SK-N-SH (cell line): ENCODE results near the gene KLK5. TPM values are rescaled to one million over a fixed set of nuclear protein-coding genes. Genes with fewer than 3 reads are reported as not detected.

ENCODE experiments used
- CTCF ChIA-PET: fragments of 300-600, 350-600 bp; formaldehyde crosslinking; extraction: SDS; loops from one replicate; lab custom pipeline; 2021; lab: Yijun Ruan, JAX
- POLR2A ChIA-PET: fragments of 350-600 bp; sonication (Branson Sonifier 250); formaldehyde crosslinking; extraction: SDS; loops from one replicate; lab custom pipeline; 2020; ENCODE audit warnings: antibody characterized with exemption, inconsistent platforms; lab: Yijun Ruan, JAX
- DNase-seq: peaks from one replicate; pipeline ENCODE4 v3.0.0; 2012
- H2AFZ ChIP-seq: fragments of 200-600 bp; sonication (generic); 2 replicates; pipeline ENCODE4 v1.8.1; 2016; ENCODE audit warnings: antibody characterized with exemption, mild to moderate bottlenecking, low read depth
- H3F3A ChIP-seq: fragments of 200-600 bp; sonication (generic); replicated peaks from 2 replicates; pipeline ENCODE3; 2016; ENCODE audit warnings: antibody characterized with exemption, mild to moderate bottlenecking; ENCODE audit not compliant: insufficient read depth
- H3K27ac ChIP-seq, 2 experiments: fragments of 200-500 bp in 1 of 2; fragments of 200-600 bp in 1 of 2; sonication (Bioruptor generic) in 1 of 2; sonication (generic), shearing (Covaris generic) in 1 of 2; 2 replicates each; pipeline versions ENCODE4 v1.5.1 to v1.6.1; 2014 to 2016; ENCODE audit warnings: low read depth in 2 of 2, inconsistent platforms in 1 of 2, low read length in 1 of 2, mild to moderate bottlenecking in 1 of 2, mixed read lengths in 1 of 2
- H3K27me3 ChIP-seq: fragments of 200-600 bp; sonication (generic), shearing (Covaris generic); 2 replicates; pipeline ENCODE4 v1.6.1; 2016; ENCODE audit warnings: mixed run types; ENCODE audit not compliant: insufficient read depth
- H3K36me3 ChIP-seq, 2 experiments: fragments of 200-500 bp in 1 of 2; fragments of 200-600 bp in 1 of 2; sonication (Bioruptor generic) in 1 of 2; sonication (generic) in 1 of 2; replicated peaks in 1 of 2; 2 replicates each; pipeline versions ENCODE3 to v1.5.1; 2014 to 2016; ENCODE audit warnings: low read length in 1 of 2, mild to moderate bottlenecking in 1 of 2; ENCODE audit not compliant: insufficient read depth in 2 of 2, control insufficient read depth in 1 of 2
- H3K4me1 ChIP-seq, 2 experiments: fragments of 200-500 bp in 1 of 2; fragments of 200-600 bp in 1 of 2; sonication (Bioruptor generic) in 1 of 2; sonication (generic), shearing (Covaris generic) in 1 of 2; 2 replicates each; pipeline versions ENCODE4 v1.5.1 to v1.6.1; 2014 to 2016; ENCODE audit warnings: low read depth in 1 of 2, low read length in 1 of 2, mixed run types in 1 of 2; ENCODE audit not compliant: insufficient read depth in 2 of 2, control insufficient read depth in 1 of 2
- H3K4me2 ChIP-seq: fragments of 200-600 bp; sonication (generic), shearing (Covaris generic); 2 replicates; pipeline ENCODE4 v1.6.1; 2017; ENCODE audit warnings: mixed run types
- H3K4me3 ChIP-seq, 2 experiments: fragments of 200-500 bp in 1 of 2; fragments of 200-600 bp in 1 of 2; sonication (Bioruptor generic) in 1 of 2; sonication (generic), shearing (Covaris generic) in 1 of 2; 2 replicates each; pipeline versions ENCODE4 v1.5.1 to v1.8.1; 2014 to 2016; ENCODE audit warnings: low read depth in 2 of 2, inconsistent platforms in 1 of 2, low read length in 1 of 2, mild to moderate bottlenecking in 1 of 2, mixed read lengths in 1 of 2, moderate library complexity in 1 of 2
- H3K79me2 ChIP-seq: fragments of 200-600 bp; sonication (generic); 2 replicates; pipeline ENCODE4 v1.8.1; 2017; ENCODE audit warnings: mild to moderate bottlenecking; ENCODE audit not compliant: insufficient read depth
- H3K9ac ChIP-seq: fragments of 200-600 bp; sonication (generic); 2 replicates; pipeline ENCODE4 v1.6.1; 2017; ENCODE audit warnings: mixed run types
- H3K9me2 ChIP-seq: fragments of 200-600 bp; sonication (generic); 2 replicates; pipeline ENCODE4 v1.6.1; 2017; ENCODE audit warnings: mixed run types
- H3K9me3 ChIP-seq: fragments of 200-600 bp; sonication (generic); 2 replicates; pipeline ENCODE4 v1.6.1; 2017; ENCODE audit warnings: mixed run types, mild to moderate bottlenecking, moderate library complexity
- H4K20me1 ChIP-seq: fragments of 200-600 bp; sonication (generic); 2 replicates; pipeline ENCODE4 v1.6.1; 2017; ENCODE audit warnings: mild to moderate bottlenecking, mixed run types; ENCODE audit not compliant: insufficient read depth
- ELF1 ChIP-seq: IDR thresholded peaks from 2 replicates; pipeline ENCODE4 v1.4.0; 2012
- EP300 ChIP-seq, 2 experiments: IDR thresholded peaks; 2 replicates each; pipeline versions ENCODE4 v1.4.0 to v1.6.1; 2012; ENCODE audit warnings: borderline replicate concordance in 1 of 2, low read depth in 1 of 2, low read length in 1 of 2
- EZH2phosphoT487 ChIP-seq: fragments of 200-600 bp; sonication (generic); IDR thresholded peaks from 2 replicates; pipeline ENCODE4 v1.6.1; 2017; ENCODE audit warnings: low read depth, mixed run types, mild to moderate bottlenecking, antibody characterized with exemption, moderate library complexity, borderline replicate concordance
- FOSL2 ChIP-seq: IDR thresholded peaks from 2 replicates; pipeline ENCODE4 v1.4.0; 2012; ENCODE audit warnings: low read depth, mild to moderate bottlenecking, moderate library complexity, borderline replicate concordance
- JUND ChIP-seq: IDR thresholded peaks from 2 replicates; pipeline ENCODE4 v1.4.0; 2012
- MXI1 ChIP-seq: IDR thresholded peaks from 2 replicates; pipeline ENCODE4 v1.6.1; 2012; ENCODE audit warnings: mild to moderate bottlenecking, low read depth, low read length, improper control_type of control experiment
- NFIC ChIP-seq: IDR thresholded peaks from 2 replicates; pipeline ENCODE4 v1.4.0; 2012; ENCODE audit warnings: borderline replicate concordance
- NRF1 ChIP-seq: IDR thresholded peaks from 2 replicates; pipeline ENCODE4 v1.6.1; 2012; ENCODE audit warnings: low read depth, mild to moderate bottlenecking, low read length
- RFX5 ChIP-seq: IDR thresholded peaks from 2 replicates; pipeline ENCODE4 v1.6.1; 2012; ENCODE audit warnings: mild to moderate bottlenecking, improper control_type of control experiment, low read length
- RXRA ChIP-seq: IDR thresholded peaks from 2 replicates; pipeline ENCODE4 v1.4.0; 2012; ENCODE audit warnings: low read depth, mild to moderate bottlenecking, borderline replicate concordance
- TCF12 ChIP-seq: IDR thresholded peaks from 2 replicates; pipeline ENCODE4 v1.4.0; 2012
- WGBS: methylation state at CpG from one replicate; pipeline ENCODE4 v1.1.6; 2017; ENCODE audit warnings: low lambda C conversion rate; 5-methylcytosine and 5-hydroxymethylcytosine counted together
- polyA plus RNA-seq, 3 experiments: library from polyadenylated mRNA; depleted of rRNA; stranded (reverse); fragments of >200 nt; gene quantifications; 2 replicates each; pipeline ENCODE4 v1.2.3, GENCODE V29; 2012
- TF ChIP-seq, protein P1 (sequence below): IDR thresholded peaks from 2 replicates; pipeline ENCODE4 v1.6.1; 2012; ENCODE audit warnings: mild to moderate bottlenecking, low read depth, low read length, moderate library complexity
- TF ChIP-seq, protein P2 (sequence below): fragments of 150-350 bp; IDR thresholded peaks from 2 replicates; pipeline ENCODE4 v1.6.1; 2016; ENCODE audit warnings: mild to moderate bottlenecking, low read depth, low read length
- TF ChIP-seq, protein P3 (sequence below): IDR thresholded peaks from 2 replicates; pipeline ENCODE4 v1.4.0; 2012; ENCODE audit warnings: low read depth

Gene KLK5
- polyA plus RNA-seq, 1 of the 3 experiments (the other 2 are of a cell fraction) = not detected

DNA sequence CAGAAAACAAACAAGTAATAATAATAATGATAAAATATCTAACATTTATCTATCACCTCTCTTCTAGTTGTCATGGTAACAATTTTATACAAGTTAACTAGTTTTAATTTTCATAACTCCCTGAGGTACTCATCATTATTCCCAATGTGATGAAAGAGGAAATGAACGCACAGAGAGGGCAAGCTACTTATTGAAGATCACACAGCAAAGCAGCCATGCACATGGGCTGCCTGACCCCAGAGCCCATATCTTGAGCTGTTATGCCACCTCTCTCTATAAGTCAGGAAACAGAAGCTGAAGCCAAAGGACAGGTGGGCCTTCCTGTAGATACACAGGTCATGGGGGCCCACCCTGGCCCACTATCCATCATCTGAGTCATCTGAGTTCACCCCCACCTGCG, 36.8 kb downstream of the KLK5 start:
- Histone ChIP-seq H3F3A (no peaks in the 10 kb centered on the region), H4K20me1 (no peaks in the 10 kb centered on the region), H3K4me2 (no peak overlapping the region), H2AFZ (no peak overlapping the region), H3K9ac (no peak overlapping the region), H3K36me3 (no peaks in the 10 kb centered on the region), H3K27me3 (peaks cover 81% of the 10 kb centered on the region), H3K9me3 (no peaks in the 10 kb centered on the region)
- WGBS = 0% methylated on average over 2 of the region's 2 CpGs
- no peak for DNase-seq
- CTCF ChIA-PET = no interaction called here
- no peak for TF ChIP-seq EP300 (IDR thresholded peaks at IDR 0.05; ENCODE audit: borderline replicate concordance in 1 of 2, low read depth in 1 of 2, low read length in 1 of 2)
- no peak for TF ChIP-seq TCF12
- TF ChIP-seq, protein P1, sequence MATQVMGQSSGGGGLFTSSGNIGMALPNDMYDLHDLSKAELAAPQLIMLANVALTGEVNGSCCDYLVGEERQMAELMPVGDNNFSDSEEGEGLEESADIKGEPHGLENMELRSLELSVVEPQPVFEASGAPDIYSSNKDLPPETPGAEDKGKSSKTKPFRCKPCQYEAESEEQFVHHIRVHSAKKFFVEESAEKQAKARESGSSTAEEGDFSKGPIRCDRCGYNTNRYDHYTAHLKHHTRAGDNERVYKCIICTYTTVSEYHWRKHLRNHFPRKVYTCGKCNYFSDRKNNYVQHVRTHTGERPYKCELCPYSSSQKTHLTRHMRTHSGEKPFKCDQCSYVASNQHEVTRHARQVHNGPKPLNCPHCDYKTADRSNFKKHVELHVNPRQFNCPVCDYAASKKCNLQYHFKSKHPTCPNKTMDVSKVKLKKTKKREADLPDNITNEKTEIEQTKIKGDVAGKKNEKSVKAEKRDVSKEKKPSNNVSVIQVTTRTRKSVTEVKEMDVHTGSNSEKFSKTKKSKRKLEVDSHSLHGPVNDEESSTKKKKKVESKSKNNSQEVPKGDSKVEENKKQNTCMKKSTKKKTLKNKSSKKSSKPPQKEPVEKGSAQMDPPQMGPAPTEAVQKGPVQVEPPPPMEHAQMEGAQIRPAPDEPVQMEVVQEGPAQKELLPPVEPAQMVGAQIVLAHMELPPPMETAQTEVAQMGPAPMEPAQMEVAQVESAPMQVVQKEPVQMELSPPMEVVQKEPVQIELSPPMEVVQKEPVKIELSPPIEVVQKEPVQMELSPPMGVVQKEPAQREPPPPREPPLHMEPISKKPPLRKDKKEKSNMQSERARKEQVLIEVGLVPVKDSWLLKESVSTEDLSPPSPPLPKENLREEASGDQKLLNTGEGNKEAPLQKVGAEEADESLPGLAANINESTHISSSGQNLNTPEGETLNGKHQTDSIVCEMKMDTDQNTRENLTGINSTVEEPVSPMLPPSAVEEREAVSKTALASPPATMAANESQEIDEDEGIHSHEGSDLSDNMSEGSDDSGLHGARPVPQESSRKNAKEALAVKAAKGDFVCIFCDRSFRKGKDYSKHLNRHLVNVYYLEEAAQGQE = no peak
- TF ChIP-seq FOSL2 = no peak
- no peak for TF ChIP-seq EZH2phosphoT487
- TF ChIP-seq NRF1 = no peak
- TF ChIP-seq MXI1 = no peak
- TF ChIP-seq ELF1 = no peak
- TF ChIP-seq NFIC = no peak
- TF ChIP-seq, protein P2, sequence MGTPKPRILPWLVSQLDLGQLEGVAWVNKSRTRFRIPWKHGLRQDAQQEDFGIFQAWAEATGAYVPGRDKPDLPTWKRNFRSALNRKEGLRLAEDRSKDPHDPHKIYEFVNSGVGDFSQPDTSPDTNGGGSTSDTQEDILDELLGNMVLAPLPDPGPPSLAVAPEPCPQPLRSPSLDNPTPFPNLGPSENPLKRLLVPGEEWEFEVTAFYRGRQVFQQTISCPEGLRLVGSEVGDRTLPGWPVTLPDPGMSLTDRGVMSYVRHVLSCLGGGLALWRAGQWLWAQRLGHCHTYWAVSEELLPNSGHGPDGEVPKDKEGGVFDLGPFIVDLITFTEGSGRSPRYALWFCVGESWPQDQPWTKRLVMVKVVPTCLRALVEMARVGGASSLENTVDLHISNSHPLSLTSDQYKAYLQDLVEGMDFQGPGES = no peak
- TF ChIP-seq JUND = no peak
- TF ChIP-seq RFX5 = no peak
- TF ChIP-seq, protein P3, sequence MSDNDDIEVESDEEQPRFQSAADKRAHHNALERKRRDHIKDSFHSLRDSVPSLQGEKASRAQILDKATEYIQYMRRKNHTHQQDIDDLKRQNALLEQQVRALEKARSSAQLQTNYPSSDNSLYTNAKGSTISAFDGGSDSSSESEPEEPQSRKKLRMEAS = no peak
- TF ChIP-seq RXRA = no peak
- TF ChIP-seq, all 33 proteins: peak for 0
- Histone ChIP-seq H3K9me2 (no peaks in the 10 kb centered on the region), H3K4me1 (no peaks in the 10 kb centered on the region), H3K4me3 (no peak overlapping the region), H3K27ac (no peak overlapping the region), H3K79me2 (no peaks in the 10 kb centered on the region)
- POLR2A ChIA-PET = no interaction called here
